ENCODE measurements around the gene TNNC1. TPM values are rescaled to one million over a fixed set of nuclear protein-coding genes. Genes with fewer than 3 reads are reported as not detected.

Gene TNNC1
- polyA plus RNA-seq, 10 donors, result 325 to 1,057 (median 613) TPM

GRCh38 chr3:52443791-52444687 is 9.8 kb downstream of the TNNC1 start:
- no peak for DNase-seq

DNA sequence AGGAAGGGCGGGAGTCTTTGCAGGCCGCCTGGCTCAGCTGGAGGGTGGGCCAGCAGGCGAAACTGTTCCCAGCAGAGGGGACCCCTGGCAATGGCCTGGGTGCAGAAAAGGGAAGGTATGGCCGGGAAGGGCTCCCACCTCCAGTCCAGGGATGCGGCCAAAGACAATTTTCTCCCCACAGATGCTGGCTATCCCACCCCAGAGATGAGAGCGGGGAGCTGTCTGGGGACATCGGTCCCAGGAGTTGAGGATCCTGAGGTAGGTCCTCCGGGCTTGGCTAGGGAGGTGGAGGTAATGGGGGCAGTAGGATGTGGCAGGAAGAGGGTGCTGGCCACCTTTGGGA is 10.6 kb downstream of the TNNC1 start:
- DNase-seq, result no peak

GRCh38 chr3:52442409-52443267 is 11.2 kb downstream of the TNNC1 start:
- DNase-seq, result no peak

- DNase-seq, result no peak
Observed at GRCh38 chr3:52441772-52442332, 12.0 kb downstream of the TNNC1 start.

GRCh38 chr3:52441091-52441771 is 12.6 kb downstream of the TNNC1 start:
- DNase-seq, result no peak

GRCh38 chr3:52440671-52441070 is 13.2 kb downstream of the TNNC1 start:
- no peak for DNase-seq

DNA sequence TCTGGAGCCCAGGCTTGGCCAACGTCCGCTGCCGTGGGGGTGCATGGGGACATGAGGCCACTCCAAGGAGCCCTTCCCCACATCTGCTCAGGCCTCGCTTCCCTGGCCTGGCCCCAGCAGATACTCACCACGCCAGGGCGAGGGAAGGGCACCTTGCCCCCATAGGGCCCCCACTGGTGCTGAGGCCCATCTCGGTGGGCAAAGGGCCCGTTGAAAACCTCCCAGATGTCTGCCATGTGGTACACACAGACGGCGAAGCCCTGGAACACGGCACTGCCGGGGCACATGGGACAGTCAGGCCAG is 13.6 kb downstream of the TNNC1 start:
- no peak for DNase-seq

DNA sequence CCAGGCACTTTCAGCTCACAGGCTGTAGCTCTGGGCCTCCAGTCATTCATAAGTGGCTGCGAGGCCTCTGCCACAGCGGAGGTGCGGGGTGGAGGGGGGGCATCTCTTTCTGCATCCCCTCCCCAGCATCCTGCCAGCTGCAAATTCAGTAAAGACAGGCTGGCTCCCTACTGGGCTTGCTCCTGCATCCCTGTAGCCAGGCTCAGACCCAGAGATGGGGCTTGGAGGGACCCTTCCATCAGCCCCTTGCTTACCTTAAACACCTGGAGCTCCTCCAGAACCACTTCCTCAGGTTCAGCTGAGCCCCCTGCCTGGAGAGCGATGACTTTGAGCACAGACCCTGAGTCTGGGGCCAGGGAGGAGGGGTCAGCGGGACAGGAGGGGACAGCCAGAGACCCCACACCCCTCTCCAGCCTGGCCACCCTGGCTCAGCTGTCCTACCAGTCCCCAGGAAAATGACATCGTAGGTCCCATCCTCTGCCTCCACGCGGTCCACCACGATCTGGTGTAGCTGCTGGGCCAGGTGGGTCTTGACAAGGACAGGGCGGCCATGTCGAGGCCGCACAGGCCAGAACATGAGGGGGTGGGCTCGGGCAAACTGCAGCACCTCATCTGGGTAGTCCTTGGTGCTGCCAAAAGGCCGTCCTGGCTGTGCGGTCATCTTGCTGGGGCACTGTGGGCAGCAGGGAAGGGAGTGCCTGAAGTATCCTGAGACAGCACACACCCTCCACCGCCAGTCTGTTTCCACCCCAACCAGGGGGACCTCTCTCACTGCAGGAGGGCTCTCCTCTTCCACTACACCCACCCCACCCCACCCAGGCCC is 14.2 kb downstream of the TNNC1 start:
- no peak for DNase-seq

DNA sequence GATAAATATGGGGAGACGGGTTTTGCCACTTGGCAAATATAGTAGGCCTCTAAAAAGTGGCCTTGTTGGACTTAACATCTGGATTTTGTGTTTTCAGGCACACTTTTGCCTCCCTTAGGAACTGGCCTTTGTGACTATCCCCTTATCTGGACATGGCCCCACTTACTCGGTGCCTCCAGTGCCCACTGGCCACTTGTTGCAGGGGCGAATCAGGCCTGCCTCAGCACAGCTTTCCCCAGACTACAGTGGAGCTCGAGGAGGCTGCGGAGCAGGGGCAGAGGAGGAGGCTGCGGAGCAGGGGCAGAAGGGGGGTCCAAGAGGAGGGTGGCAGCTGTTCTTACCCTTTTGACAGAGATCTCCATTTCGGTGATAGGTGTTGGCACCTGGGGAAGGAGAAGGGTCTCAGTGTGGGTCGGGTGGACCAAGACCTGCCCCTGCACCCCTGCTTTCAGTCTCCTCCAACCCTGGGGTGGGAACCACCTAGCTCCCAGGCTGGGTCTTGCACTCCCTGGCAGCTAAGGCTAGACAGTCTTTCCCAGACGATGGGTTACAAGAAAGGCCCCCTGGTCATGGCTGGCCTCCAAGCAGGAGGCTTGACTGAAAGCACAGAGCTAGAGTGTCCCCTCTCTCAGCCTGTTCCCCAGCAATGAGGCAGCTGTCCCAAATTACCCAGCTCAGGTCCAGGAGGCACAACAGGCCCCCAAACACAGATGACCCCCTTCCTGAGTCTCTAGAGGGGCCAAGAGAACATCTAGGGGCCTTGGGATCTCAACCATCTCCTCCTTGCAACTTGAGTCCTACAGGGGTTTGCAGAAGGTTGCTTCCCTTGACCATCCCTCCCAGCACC is 15.0 kb downstream of the TNNC1 start:
- DNase-seq, result no peak

GRCh38 chr3:52438104-52438376 is 15.8 kb downstream of the TNNC1 start:
- no peak for DNase-seq

DNA sequence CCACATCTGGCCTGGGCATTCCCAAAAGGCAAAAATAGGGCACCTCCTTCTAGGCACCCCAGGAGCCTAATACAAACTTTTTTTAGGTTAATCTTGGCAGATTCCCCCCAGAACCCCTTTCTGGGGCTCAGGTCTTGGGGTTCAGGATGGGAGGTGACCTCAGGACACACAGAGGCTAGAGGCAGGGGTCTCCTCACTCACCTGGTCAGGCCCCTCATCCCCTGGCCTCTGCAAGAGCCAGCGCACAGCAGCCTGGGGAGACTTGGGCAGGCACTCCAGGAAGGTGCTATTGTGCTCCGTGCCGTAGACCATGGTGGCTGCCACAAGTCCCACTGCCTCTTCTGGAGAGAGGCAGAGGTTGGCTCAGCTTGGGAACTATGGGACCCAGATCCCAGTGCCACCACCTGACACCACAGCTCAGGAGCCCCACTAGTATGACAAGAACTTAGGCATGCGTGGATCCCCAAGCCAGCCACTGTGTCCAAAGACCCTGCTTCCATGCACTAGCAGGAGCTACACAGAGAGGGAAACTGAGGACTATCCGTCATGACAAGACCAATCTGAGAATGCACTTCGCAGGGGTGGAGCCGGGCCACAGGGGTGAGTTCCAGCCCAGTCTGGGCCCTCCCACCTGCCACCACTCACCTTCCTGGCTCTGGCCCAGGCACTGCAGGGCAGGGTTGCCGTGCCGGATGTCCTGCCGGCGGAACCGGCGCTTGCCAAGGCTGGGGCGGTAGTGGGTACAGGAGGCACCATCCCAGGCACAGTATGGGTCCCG is 16.3 kb downstream of the TNNC1 start:
- no peak for DNase-seq

DNA sequence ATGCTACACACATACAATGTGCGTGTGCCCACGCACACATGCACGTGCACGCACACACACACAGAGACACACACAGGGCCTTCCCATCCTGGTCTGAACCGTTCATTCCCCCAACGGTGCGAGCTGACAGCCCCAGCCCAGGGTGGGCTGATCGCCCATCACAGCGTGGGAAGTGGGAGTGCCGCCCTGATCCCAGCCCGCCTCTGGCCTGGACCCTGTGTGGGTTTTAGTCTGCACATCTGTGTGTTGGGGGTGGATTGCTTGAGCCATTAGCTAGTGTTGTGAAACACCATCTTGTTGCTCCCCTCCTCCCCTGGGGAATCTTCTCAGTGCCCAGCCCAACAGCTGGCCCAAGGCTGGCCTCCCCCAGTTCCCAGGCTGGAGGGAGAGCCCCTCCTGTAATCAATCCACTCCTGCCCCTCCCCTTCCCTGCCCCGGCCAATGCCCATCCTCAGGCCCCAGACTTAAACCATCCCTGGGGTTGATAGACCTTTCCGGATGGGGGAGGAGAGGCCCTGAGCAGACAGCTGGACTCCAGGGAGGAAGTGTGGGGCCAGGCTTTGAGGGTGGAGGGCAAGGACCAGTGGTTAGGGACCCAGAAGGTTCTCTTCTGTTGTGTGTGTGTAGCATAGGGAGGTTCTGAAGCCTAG is 17.2 kb downstream of the TNNC1 start:
- DNase-seq, result peak in 1 of 3 donors; percentile 74

DNA sequence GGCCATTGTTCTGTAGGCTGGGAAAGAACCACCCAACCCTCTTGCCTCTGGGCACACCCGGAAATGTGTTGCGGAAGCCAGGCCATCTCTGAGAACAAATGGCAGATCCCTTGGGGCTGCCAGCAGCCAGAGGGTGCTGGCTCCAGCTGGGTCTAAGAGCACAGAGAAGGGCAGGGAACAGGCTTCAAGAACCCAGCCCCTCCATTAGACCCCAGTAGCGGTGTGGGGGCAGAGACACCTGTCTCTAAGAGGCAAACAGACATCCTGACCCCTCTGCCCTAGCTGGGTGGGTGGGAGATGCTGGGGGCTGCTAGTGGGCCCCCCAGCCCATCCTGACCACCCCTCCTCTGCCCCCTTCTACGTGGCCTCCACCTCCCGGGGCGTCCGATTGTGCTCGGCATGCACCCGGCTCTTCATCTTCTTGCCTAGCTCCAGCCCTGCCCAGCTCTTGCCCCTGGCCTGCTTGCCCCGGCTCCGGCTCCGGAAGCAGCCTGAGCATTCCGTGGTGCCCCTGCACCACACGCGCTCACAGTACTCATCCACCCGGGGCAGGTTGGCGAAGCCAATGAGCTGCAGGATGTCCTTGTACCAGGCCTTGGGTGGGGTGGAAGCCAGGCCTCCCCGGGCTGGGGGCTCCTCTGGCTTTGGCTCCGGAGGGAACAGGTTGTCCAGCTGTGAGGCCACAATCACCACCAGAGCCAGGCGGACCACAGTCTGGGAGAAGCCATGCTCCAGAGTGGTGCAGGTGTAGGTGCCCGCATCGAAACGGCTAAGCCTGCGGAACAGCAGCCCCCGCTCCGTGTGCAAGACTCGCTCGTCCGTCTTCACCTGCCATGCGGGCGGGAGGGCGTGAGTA is 18.4 kb downstream of the TNNC1 start:
- DNase-seq, result no peak

- DNase-seq, result no peak
Observed at GRCh38 chr3:52434491-52435115, 19.2 kb downstream of the TNNC1 start.

- DNase-seq, result no peak
Observed at GRCh38 chr3:52433996-52434479, 19.8 kb downstream of the TNNC1 start.

GRCh38 chr3:52433328-52433995 is 20.4 kb downstream of the TNNC1 start:
- no peak for DNase-seq

DNA sequence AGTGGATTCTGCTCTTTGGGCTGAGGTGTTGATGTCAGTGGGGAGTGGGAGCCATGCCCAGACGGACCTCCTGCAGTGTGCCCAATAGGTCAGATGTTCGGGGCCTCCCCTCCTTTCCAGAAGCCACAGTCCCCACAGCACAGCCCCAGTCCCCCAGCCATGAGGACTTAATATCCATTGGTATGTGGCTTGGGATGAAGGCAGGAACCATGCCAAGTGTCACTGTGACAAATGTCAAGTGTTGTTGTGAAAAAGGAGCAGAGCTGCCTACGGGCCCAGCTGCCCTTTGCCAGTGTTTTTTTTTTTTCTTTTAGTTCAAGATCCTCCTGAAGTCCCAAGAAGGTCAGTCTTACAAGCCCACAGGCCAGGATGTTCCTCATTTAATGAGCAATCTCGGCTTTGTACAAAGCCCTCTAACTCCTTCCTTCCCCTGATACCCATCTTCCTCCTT is 21.1 kb downstream of the TNNC1 start:
- DNase-seq, result no peak
